Astrocyte (in vitro differentiated cells and primary cell): Measurements from ENCODE around the gene DNAH14.

Experiments used
- CTCF ChIP-seq: IDR thresholded peaks from 2 replicates; pipeline ENCODE4 v1.5.1; 2011; ENCODE audit warnings: low read depth, mild to moderate bottlenecking, inconsistent platforms, low read length, moderate library complexity; ENCODE audit not compliant: insufficient read depth
- EZH2 ChIP-seq: IDR thresholded peaks from 2 replicates; pipeline ENCODE4 v1.6.1; 2012; ENCODE audit warnings: mild to moderate bottlenecking, low read length, inconsistent platforms; ENCODE audit not compliant: insufficient read depth

DNA sequence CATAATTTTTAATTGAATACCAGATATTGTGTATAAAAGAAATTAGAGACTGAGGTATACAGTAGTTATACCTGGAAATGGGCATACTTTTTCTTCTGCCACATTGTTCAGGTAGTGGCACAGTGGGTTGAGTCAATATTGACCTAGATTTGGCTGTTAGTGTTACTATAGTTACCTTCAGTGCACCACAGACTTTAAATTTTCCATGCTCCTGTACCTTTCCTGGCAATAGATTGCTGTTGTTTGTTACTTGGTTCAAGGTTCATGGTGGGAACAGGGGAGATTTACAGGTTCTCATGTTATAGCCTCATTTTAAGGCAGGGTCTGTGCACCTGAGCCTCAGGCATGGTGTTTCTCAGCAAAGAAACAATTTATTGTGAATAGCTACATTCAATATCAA lies 279.7 kb downstream of the DNAH14 start:
- TF ChIP-seq CTCF (no peak), EZH2 (no peak)
